Endothelial cell of umbilical vein (primary cell): Measurements from ENCODE around the gene AGXT. TPM values are rescaled to one million over a fixed set of nuclear protein-coding genes. Genes with fewer than 3 reads are reported as not detected.

Source experiments
- BruUV-seq: library from RNA; stranded (reverse); fragments of 400-500 nt; replicated peaks from 2 replicates; lab custom pipeline; 2021; lab: Mats Ljungman, UMichigan
- CTCF ChIA-PET: fragments of 300-600, 350-600 bp; sonication (Branson Sonifier 250); formaldehyde crosslinking; loops from one replicate; lab custom pipeline; 2021; ENCODE audit warnings: antibody characterized with exemption, inconsistent platforms; lab: Charles Lee
- POLR2A ChIA-PET: fragments of 300-600, 350-600 bp; sonication (Branson Sonifier 250); formaldehyde crosslinking; loops from one replicate; lab custom pipeline; 2021; ENCODE audit warnings: antibody characterized with exemption, inconsistent platforms; lab: Charles Lee
- DNase-seq: peaks from one replicate; pipeline ENCODE4 v3.0.0-alpha.2; 2011; ENCODE audit warnings: low read depth, low spot score
- FAIRE-seq: peaks from 2 replicates; lab custom pipeline; 2011; peaks lifted over from hg19 to GRCh38; lab: Jason Lieb, UNC
- H2AFZ ChIP-seq: 2 replicates; pipeline ENCODE4 v1.6.0; 2012; ENCODE audit warnings: low read depth, low read length, control low read depth, inconsistent platforms
- H3K27ac ChIP-seq: 2 replicates; pipeline ENCODE4 v1.5.1; 2011; ENCODE audit warnings: low read depth, mild to moderate bottlenecking, control low read depth, low read length, moderate library complexity; ENCODE audit not compliant: insufficient read depth
- H3K27me3 ChIP-seq, 2 experiments: 2 replicates each; pipeline versions ENCODE4 v1.6.0 to v1.6.1; 2011; ENCODE audit warnings: low read length in 2 of 2, mixed read lengths in 1 of 2; ENCODE audit not compliant: control insufficient read depth in 2 of 2, insufficient read depth in 2 of 2
- H3K36me3 ChIP-seq, 2 experiments: 2 replicates in 1 of 2; 3 replicates in 1 of 2; pipeline ENCODE4 v1.5.1; 2011; ENCODE audit warnings: low read length in 2 of 2, mild to moderate bottlenecking in 1 of 2, moderate library complexity in 1 of 2; ENCODE audit not compliant: control insufficient read depth in 2 of 2, insufficient read depth in 2 of 2; ENCODE audit errors: extremely low read depth in 1 of 2
- H3K4me1 ChIP-seq: 3 replicates; pipeline ENCODE4 v1.5.1; 2011; ENCODE audit warnings: mild to moderate bottlenecking, low read length; ENCODE audit not compliant: control insufficient read depth, insufficient read depth; ENCODE audit errors: extremely low read depth
- H3K4me2 ChIP-seq: 2 replicates; pipeline ENCODE4 v1.6.1; 2011; ENCODE audit warnings: low read length, control low read depth, mixed read lengths; ENCODE audit not compliant: insufficient read depth
- H3K4me3 ChIP-seq, 3 experiments: fragments of 200-600 bp in 1 of 3; sonication (generic), shearing (Covaris generic) in 1 of 3; replicated peaks in 1 of 3; 2 replicates each; pipeline ENCODE4 v1.5.1; 2011 to 2016; ENCODE audit warnings: control low read depth in 3 of 3, low read length in 3 of 3, mild to moderate bottlenecking in 2 of 3, inconsistent platforms in 1 of 3, low read depth in 1 of 3, moderate library complexity in 1 of 3; ENCODE audit not compliant: insufficient read depth in 1 of 3
- H3K79me2 ChIP-seq: 2 replicates; pipeline ENCODE4 v1.6.0; 2012; ENCODE audit warnings: low read length, inconsistent platforms; ENCODE audit not compliant: control insufficient read depth, insufficient read depth
- H3K9ac ChIP-seq: replicated peaks from 2 replicates; pipeline ENCODE3; 2011; ENCODE audit warnings: low read length, control low read depth; ENCODE audit not compliant: insufficient read depth; ENCODE audit errors: extremely low read depth
- H3K9me1 ChIP-seq: replicated peaks from 3 replicates; pipeline ENCODE4 v1.6.0; 2011; ENCODE audit warnings: mild to moderate bottlenecking, low read length; ENCODE audit not compliant: control insufficient read depth, insufficient read depth; ENCODE audit errors: extremely low read depth
- H3K9me3 ChIP-seq: replicated peaks from 2 replicates; pipeline ENCODE4 v1.5.1; 2012; ENCODE audit warnings: low read length, inconsistent platforms; ENCODE audit not compliant: control insufficient read depth, insufficient read depth
- H4K20me1 ChIP-seq: replicated peaks from 2 replicates; pipeline ENCODE3; 2011; ENCODE audit warnings: mild to moderate bottlenecking, low read length; ENCODE audit not compliant: control insufficient read depth, insufficient read depth; ENCODE audit errors: extremely low read depth
- CTCF ChIP-seq, 2 donors: IDR thresholded peaks; 1 replicate in 1 of 2; 2 replicates in 1 of 2; pipeline ENCODE4 v1.5.1; 2011; ENCODE audit warnings: low read length in 2 of 2, mild to moderate bottlenecking in 2 of 2, moderate library complexity in 2 of 2, control low read depth in 1 of 2, inconsistent platforms in 1 of 2, low read depth in 1 of 2; ENCODE audit not compliant: insufficient read depth in 1 of 2; ENCODE audit errors: extremely low read depth in 1 of 2
- EZH2 ChIP-seq: IDR thresholded peaks from 2 replicates; pipeline ENCODE4 v1.6.1; 2012; ENCODE audit warnings: borderline replicate concordance, low read depth, mild to moderate bottlenecking, moderate library complexity, low read length, inconsistent platforms; ENCODE audit not compliant: severe bottlenecking
- FOS ChIP-seq: IDR thresholded peaks from 2 replicates; pipeline ENCODE4 v1.6.1; 2011; ENCODE audit warnings: mild to moderate bottlenecking, low read length, moderate library complexity, borderline replicate concordance; ENCODE audit not compliant: insufficient read depth
- GATA2 ChIP-seq: IDR thresholded peaks from 2 replicates; pipeline ENCODE4 v1.7.0; 2011; ENCODE audit warnings: low read depth, mild to moderate bottlenecking, moderate library complexity, mixed read lengths, low read length; ENCODE audit not compliant: insufficient read length, insufficient read depth
- JUN ChIP-seq: IDR thresholded peaks from 2 replicates; pipeline ENCODE4 v1.6.1; 2011; ENCODE audit warnings: borderline replicate concordance, low read depth; ENCODE audit not compliant: insufficient read length, insufficient read depth
- MAX ChIP-seq: IDR thresholded peaks from 2 replicates; pipeline ENCODE4 v1.6.1; 2011; ENCODE audit not compliant: insufficient read depth, insufficient read length
- MYC ChIP-seq: IDR thresholded peaks from one replicate; pipeline ENCODE4 v1.6.1; 2011; ENCODE audit warnings: mild to moderate bottlenecking, low read depth, low read length
- POLR2A ChIP-seq: IDR thresholded peaks from 2 replicates; pipeline ENCODE4 v1.6.1; 2012; ENCODE audit warnings: low read depth, mild to moderate bottlenecking, control low read depth, low read length
- POLR2AphosphoS5 ChIP-seq: IDR thresholded peaks from 2 replicates; pipeline ENCODE4 v1.6.1; 2012; ENCODE audit warnings: low read depth, mild to moderate bottlenecking, control low read depth, low read length, moderate library complexity; ENCODE audit not compliant: insufficient read depth
- dilution Hi-C: fragments of 300-500 bp; cut with MboI; formaldehyde crosslinking; loops from one replicate; pipeline ENCODE4 v1.15.0; 2019; ENCODE audit warnings: low sequenced_read_pairs; ENCODE audit not compliant: extremely low pct_ligation_motif_present
- intact Hi-C: fragments of 100-400 bp; cut with micrococcal nuclease; formaldehyde crosslinking; loops from one replicate; pipeline ENCODE4 v1.10.0; 2022
- polyA plus RNA-seq, 4 experiments: library from polyadenylated mRNA; depleted of rRNA in 3 of 4; stranded (reverse) in 3 of 4; unstranded in 1 of 4; fragments of >200 nt; gene quantifications; 2 replicates each; pipeline versions ENCODE4 v1.2.1 to v1.2.3, GENCODE V29; 2011 to 2012; ENCODE audit warnings: missing spikeins in 1 of 4
- total RNA-seq: library from RNA; stranded (reverse); gene quantifications from 2 replicates; pipeline ENCODE4 v1.2.3, GENCODE V29; 2021

Gene AGXT
- total and polyA plus RNA-seq, 2 donors (not counting 3 experiments of a cell fraction or from before 2014, with no cell fraction given) = not detected

GRCh38 chr2:240929364-240930095, 60.9 kb downstream of the AGXT start:
- Histone ChIP-seq H4K20me1 (no peaks in the 10 kb centered on the region), H3K9me1 (no peaks in the 10 kb centered on the region), H3K4me1 (no peaks in the 10 kb centered on the region), H3K9ac (no peak overlapping the region), H3K27me3 (no peaks in the 10 kb centered on the region), H3K36me3 (no peaks in the 10 kb centered on the region), H3K27ac (no peak overlapping the region), H3K9me3 (no peaks in the 10 kb centered on the region), H3K4me3 (no peak overlapping the region), H2AFZ (no peak overlapping the region), H3K4me2 (no peak overlapping the region), H3K79me2 (no peaks in the 10 kb centered on the region)
- DNase-seq = no peak
- dilution Hi-C loops (no loop called here), intact Hi-C loops (no loop called here)
- CTCF ChIA-PET = no interaction called here
- POLR2A ChIA-PET = no interaction called here
- no TSS peak for BruUV-seq
- TF ChIP-seq GATA2 (no peak), MYC (no peak), MAX (no peak), FOS (no peak), CTCF (IDR thresholded peaks at IDR 0.05; ENCODE audit: extremely low read depth in 1 of 2, insufficient read depth in 1 of 2, low read depth in 1 of 2, low read length in 2 of 2) (no peak), JUN (no peak), EZH2 (no peak), POLR2A (no peak), POLR2AphosphoS5 (no peak)
- FAIRE-seq = no peak

Other genes starting within 250 kb of the AGXT start
- 0.25 and 0.33 TPM in 2 replicates for gene GPR35, start 243.3 kb upstream of the AGXT start, total RNA-seq
- 0.18 TPM in 2 replicates for gene GPR35, start 243.3 kb upstream of the AGXT start, polyA plus RNA-seq
- gene AQP12B, start 185.9 kb upstream of the AGXT start, total RNA-seq = not detected in 2 replicates
- gene AQP12B, start 185.9 kb upstream of the AGXT start, polyA plus RNA-seq = not detected in 2 replicates
- not detected in 2 replicates for gene AQP12A, start 177.0 kb upstream of the AGXT start, total RNA-seq
- gene AQP12A, start 177.0 kb upstream of the AGXT start, polyA plus RNA-seq = not detected in 2 replicates
- 0.64 TPM in 1 of 2 replicates, not detected in the other for gene KIF1A, start 48.6 kb upstream of the AGXT start, total RNA-seq
- 0.02 and 0.11 TPM in 2 replicates for gene KIF1A, start 48.6 kb upstream of the AGXT start, polyA plus RNA-seq
- gene MAB21L4, start 27.3 kb downstream of the AGXT start, total RNA-seq = not detected in 2 replicates
- not detected in 2 replicates for gene MAB21L4, start 27.3 kb downstream of the AGXT start, polyA plus RNA-seq
- gene CROCC2, start 37.5 kb downstream of the AGXT start, total RNA-seq = not detected in 2 replicates
- not detected in 2 replicates for gene CROCC2, start 37.5 kb downstream of the AGXT start, polyA plus RNA-seq
- 17.2 and 22.1 TPM in 2 replicates for gene SNED1, start 129.8 kb downstream of the AGXT start, total RNA-seq
- 12.4 and 14.1 TPM in 2 replicates for gene SNED1, start 129.8 kb downstream of the AGXT start, polyA plus RNA-seq
- gene MTERF4, start 233.5 kb downstream of the AGXT start, total RNA-seq = 14.7 and 24.7 TPM in 2 replicates
- 20.2 and 27.3 TPM in 2 replicates for gene MTERF4, start 233.5 kb downstream of the AGXT start, polyA plus RNA-seq